Activated naive CD8-positive, alpha-beta T cell (primary cell): Measurements from ENCODE around the gene KIF1A.

ENCODE experiments used
- H3K27ac Mint-ChIP-seq: one replicate; pipeline ENCODE4 v1.8.0; 2021; ENCODE audit warnings: mixed read lengths
- H3K27me3 Mint-ChIP-seq: one replicate; pipeline ENCODE4 v1.8.0; 2021; ENCODE audit warnings: mixed read lengths
- H3K36me3 Mint-ChIP-seq: one replicate; pipeline ENCODE4 v1.8.0; 2021; ENCODE audit warnings: mixed read lengths
- H3K4me1 Mint-ChIP-seq: one replicate; pipeline ENCODE4 v1.8.0; 2021; ENCODE audit warnings: low read depth, mixed read lengths
- H3K4me3 Mint-ChIP-seq: one replicate; pipeline ENCODE4 v1.8.0; 2021; ENCODE audit warnings: mild to moderate bottlenecking, mixed read lengths
- H3K9me3 Mint-ChIP-seq: one replicate; pipeline ENCODE4 v1.8.0; 2021; ENCODE audit warnings: low read depth, mixed read lengths

Gene KIF1A

DNA sequence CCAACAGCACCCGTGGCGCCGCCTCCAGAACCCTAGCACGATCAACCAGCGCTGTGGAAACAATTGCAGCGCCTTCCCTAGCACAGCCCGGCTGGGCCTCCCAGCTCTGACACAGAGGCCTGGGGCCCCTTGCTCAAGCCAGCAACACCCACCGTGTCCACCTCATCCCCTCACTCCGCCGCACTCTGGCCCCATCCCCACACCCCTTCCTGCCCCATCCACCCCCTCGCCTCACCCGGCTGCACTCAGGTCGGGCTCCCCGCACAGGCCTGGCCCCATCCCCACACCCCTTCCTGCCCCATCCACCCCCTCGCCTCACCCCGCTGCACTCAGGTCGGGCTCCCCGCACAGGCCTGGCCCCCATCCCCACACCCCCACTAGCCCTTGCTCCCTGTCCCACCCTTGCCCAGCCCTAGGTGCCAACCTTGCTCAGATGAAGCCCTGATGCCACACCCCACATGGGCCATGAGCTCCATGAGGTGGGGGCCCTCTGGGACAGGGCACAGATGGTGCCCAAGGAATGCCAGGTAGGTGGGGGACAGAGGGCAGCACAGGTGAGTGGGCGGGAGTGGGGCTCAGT is 28.7 kb downstream of the KIF1A start:
- Mint-ChIP-seq H3K36me3 (no peaks in the 10 kb centered on the region), H3K27me3 (peaks cover 3% of the 10 kb centered on the region), H3K9me3 (no peaks in the 10 kb centered on the region), H3K27ac (no peak overlapping the region), H3K4me1 (no peaks in the 10 kb centered on the region), H3K4me3 (no peak overlapping the region)

GRCh38 chr2:240790370-240791220 is 29.4 kb downstream of the KIF1A start:
- H3K4me3 Mint-ChIP-seq, result no peak overlapping the region
- H3K27ac Mint-ChIP-seq, result no peak overlapping the region
- peaks cover 2% of the 10 kb centered on the region for H3K27me3 Mint-ChIP-seq
- no peaks in the 10 kb centered on the region for H3K9me3 Mint-ChIP-seq
- H3K4me1 Mint-ChIP-seq, result no peaks in the 10 kb centered on the region
- H3K36me3 Mint-ChIP-seq, result no peaks in the 10 kb centered on the region

GRCh38 chr2:240789501-240790369 is 30.3 kb downstream of the KIF1A start:
- H3K27ac Mint-ChIP-seq, result no peak overlapping the region
- no peaks in the 10 kb centered on the region for H3K36me3 Mint-ChIP-seq
- no peaks in the 10 kb centered on the region for H3K4me1 Mint-ChIP-seq
- no peaks in the 10 kb centered on the region for H3K9me3 Mint-ChIP-seq
- H3K27me3 Mint-ChIP-seq, result peaks cover under 1% of the 10 kb centered on the region
- no peak overlapping the region for H3K4me3 Mint-ChIP-seq

GRCh38 chr2:240789051-240789453 is 31.0 kb downstream of the KIF1A start:
- no peaks in the 10 kb centered on the region for H3K9me3 Mint-ChIP-seq
- no peaks in the 10 kb centered on the region for H3K4me1 Mint-ChIP-seq
- no peak overlapping the region for H3K4me3 Mint-ChIP-seq
- H3K36me3 Mint-ChIP-seq, result no peaks in the 10 kb centered on the region
- no peak overlapping the region for H3K27ac Mint-ChIP-seq
- no peaks in the 10 kb centered on the region for H3K27me3 Mint-ChIP-seq

GRCh38 chr2:240788482-240788881 is 31.5 kb downstream of the KIF1A start:
- no peak overlapping the region for H3K4me3 Mint-ChIP-seq
- H3K27ac Mint-ChIP-seq, result no peak overlapping the region
- H3K36me3 Mint-ChIP-seq, result no peaks in the 10 kb centered on the region
- H3K4me1 Mint-ChIP-seq, result no peaks in the 10 kb centered on the region
- no peaks in the 10 kb centered on the region for H3K27me3 Mint-ChIP-seq
- H3K9me3 Mint-ChIP-seq, result no peaks in the 10 kb centered on the region

DNA sequence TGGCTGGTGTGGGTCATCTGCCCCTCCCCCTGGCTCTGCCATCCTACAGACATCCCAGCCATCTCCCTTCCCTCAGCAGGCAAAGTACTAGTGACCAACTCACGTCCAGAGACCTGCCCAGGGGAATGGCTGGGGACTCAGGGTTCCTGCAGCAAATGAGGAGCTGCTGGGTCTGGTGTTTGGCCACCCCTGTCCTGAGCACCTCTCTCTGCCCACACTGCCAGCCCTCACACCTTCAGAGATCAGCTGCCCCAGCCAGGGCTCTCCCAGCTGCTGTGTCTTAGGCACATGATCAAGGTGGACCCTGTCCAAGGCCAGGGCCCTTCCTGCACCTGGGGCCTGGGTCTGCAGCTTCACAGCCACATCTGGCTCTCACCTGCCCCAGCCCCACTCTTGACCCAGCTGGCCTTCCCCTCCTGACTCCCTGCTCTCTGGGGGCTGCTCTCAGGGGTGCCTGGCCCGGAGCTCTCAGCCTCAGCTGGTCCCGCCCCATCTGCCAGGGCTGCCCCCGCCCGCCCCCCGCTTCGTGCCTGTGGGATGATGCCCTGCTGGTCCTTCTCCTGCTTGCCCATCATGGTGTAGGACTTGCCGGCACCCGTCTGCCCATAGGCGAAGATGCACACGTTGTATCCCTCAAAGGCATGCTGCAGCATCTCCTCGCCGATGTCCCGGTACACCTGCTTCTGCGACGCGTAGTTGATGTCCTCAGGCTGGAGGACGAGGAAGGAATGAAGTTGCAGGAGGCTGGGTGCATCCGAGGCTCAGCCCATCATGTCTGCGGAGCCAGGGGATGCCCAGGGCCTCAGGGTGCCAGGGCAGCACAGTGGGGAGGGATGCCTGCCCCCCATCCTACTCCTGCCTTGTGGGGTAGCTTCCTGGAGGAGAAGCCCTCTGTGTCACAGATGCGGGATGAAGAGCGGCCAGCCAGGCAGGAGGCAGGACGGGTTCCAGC is 32.2 kb downstream of the KIF1A start:
- Mint-ChIP-seq H3K4me3 (no peak overlapping the region), H3K9me3 (no peaks in the 10 kb centered on the region), H3K27me3 (no peaks in the 10 kb centered on the region), H3K4me1 (no peaks in the 10 kb centered on the region), H3K36me3 (no peaks in the 10 kb centered on the region), H3K27ac (no peak overlapping the region)

DNA sequence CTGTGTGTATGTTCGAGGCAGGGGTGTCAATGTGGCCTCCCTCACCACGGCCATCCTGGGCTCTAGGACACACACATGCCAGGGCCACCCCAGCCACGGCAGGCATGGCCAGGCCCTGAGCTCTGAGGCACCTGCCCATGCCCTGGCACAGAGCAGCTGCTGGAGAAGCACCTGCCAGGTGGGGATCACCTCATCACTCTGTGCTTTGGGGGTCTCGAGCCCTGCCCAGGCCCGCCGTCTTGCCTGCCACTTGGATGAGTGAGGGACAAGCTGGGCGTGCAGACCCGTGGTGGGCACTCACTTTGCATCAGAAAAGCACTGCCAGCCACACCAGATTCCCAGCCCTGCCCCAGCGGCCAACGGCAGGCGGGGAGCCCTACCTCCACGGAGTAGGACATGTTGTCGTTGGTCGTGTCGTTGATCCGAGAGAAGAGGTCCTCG is 33.1 kb downstream of the KIF1A start:
- no peaks in the 10 kb centered on the region for H3K4me1 Mint-ChIP-seq
- H3K27me3 Mint-ChIP-seq, result no peaks in the 10 kb centered on the region
- H3K9me3 Mint-ChIP-seq, result no peaks in the 10 kb centered on the region
- no peak overlapping the region for H3K4me3 Mint-ChIP-seq
- no peaks in the 10 kb centered on the region for H3K36me3 Mint-ChIP-seq
- no peak overlapping the region for H3K27ac Mint-ChIP-seq

DNA sequence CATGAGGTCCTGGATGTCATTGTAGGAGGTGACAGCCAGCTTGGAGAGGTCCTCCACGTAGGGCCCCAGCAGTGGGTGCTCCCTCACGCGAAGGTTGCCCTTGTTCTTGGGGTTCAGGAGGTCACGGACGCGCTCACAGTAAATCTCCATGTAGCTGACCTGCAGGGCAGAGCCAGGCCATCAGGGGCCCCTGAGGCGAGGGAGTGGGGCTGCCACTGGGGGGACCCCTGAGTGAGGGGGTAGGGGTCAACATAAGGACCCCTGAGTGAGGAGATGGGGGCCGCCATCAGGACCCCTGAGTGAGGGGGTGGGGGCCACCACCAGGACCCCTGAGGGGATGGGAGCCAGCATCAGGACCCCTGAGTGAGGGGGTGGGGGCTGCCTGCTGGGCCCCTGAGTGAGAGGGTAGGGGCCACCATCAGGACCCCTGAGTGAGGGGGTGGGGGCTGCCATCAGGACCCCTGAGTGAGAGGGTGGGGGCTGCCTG is 33.6 kb downstream of the KIF1A start:
- H3K27me3 Mint-ChIP-seq, result no peaks in the 10 kb centered on the region
- no peak overlapping the region for H3K27ac Mint-ChIP-seq
- H3K4me3 Mint-ChIP-seq, result no peak overlapping the region
- no peaks in the 10 kb centered on the region for H3K4me1 Mint-ChIP-seq
- H3K36me3 Mint-ChIP-seq, result no peaks in the 10 kb centered on the region
- H3K9me3 Mint-ChIP-seq, result no peaks in the 10 kb centered on the region

- no peaks in the 10 kb centered on the region for H3K27me3 Mint-ChIP-seq
- no peaks in the 10 kb centered on the region for H3K36me3 Mint-ChIP-seq
- no peaks in the 10 kb centered on the region for H3K9me3 Mint-ChIP-seq
- no peaks in the 10 kb centered on the region for H3K4me1 Mint-ChIP-seq
- H3K27ac Mint-ChIP-seq, result no peak overlapping the region
- H3K4me3 Mint-ChIP-seq, result no peak overlapping the region
These were observed 34.3 kb downstream of the KIF1A start for GRCh38 chr2:240785424-240786335.

GRCh38 chr2:240784629-240785423 is 35.2 kb downstream of the KIF1A start:
- H3K27me3 Mint-ChIP-seq, result no peaks in the 10 kb centered on the region
- H3K4me1 Mint-ChIP-seq, result no peaks in the 10 kb centered on the region
- no peak overlapping the region for H3K27ac Mint-ChIP-seq
- no peak overlapping the region for H3K4me3 Mint-ChIP-seq
- H3K36me3 Mint-ChIP-seq, result no peaks in the 10 kb centered on the region
- no peaks in the 10 kb centered on the region for H3K9me3 Mint-ChIP-seq

DNA sequence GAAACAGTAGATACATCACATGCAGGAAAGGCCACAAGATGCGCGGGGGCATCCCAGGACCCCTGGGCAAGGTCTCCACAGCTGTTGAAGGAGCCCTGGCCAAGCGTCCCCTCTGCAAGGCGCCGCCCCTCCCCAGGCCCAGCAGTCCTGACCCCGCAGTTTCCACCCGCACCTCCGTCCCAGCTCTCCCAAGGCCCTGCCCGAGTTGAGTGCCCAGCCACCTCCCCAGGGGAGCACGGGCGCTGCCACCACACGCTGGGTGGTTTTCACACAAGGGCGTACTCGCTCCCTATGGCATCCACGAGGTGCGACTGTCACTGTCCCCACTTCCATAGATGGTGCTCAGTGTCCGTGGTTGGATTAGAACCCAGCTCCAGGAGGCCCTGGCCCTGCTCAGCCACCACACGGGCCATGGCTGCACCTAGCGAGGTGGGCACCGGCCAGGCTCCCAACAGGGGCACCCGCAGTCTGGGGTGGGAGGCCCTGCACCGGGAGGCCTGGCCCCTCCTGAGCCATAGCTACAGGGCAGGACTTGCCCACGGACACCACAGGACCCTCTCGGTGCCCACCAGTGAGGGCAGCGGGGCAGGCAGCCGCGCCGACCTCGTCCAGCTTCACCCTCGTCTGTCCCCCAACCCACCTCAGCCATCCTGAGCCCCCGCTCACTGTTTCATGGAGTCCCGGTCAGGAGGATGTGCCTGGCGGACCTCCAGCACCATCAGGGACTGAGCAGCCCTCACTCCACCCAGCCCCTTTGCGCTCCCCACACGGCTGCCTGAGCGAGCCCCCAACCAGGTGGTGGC is 36.0 kb downstream of the KIF1A start:
- no peaks in the 10 kb centered on the region for H3K36me3 Mint-ChIP-seq
- H3K27ac Mint-ChIP-seq, result no peak overlapping the region
- no peaks in the 10 kb centered on the region for H3K4me1 Mint-ChIP-seq
- H3K4me3 Mint-ChIP-seq, result no peak overlapping the region
- no peaks in the 10 kb centered on the region for H3K27me3 Mint-ChIP-seq
- no peaks in the 10 kb centered on the region for H3K9me3 Mint-ChIP-seq
